CD4-positive, alpha-beta T cell treated with Interleukin-4 for 4 hours (primary cell): ENCODE data around the gene FAM153A.
"Not testable (repeated sequence)": the region's sequence is repeated elsewhere in the genome, so short reads cannot be mapped to it uniquely, and the experiment has no call there.

ENCODE experiments used
- DNase-seq: peaks from one replicate; pipeline ENCODE4 v3.0.0-alpha.2; 2020

Gene FAM153A

DNA sequence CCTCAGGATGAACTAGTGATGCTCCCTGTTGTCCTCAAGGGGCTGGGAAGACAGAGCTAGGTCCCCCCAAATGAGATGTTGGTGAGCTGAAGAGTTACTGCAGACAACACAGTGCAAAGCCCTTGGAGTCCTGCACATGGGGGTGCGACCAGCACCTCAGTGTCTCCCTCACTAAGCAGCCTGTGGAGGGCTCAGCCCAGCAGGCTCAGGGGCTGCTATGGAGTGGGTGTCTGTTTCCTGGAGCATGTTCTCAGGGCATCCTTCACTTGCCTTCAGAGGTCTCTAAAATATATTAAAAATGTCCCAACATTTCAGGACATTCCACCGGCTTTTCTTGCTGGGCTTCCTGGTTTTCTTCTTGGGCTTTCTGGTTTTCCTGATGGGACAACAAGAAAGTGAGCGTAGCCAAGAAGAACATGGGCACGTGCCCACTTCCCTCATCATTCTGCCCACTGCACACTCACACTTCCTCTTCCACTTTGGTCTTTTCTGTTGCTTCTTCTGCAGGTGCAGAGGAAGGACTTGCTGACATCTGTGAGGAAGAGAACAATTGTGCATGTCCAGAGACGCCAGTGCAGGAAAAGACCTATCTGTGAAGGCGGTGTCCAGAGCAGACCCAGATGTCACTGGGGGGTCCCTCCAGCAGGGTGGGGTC lies 58.7 kb downstream of the FAM153A start:
- not testable (repeated sequence) for DNase-seq

DNA sequence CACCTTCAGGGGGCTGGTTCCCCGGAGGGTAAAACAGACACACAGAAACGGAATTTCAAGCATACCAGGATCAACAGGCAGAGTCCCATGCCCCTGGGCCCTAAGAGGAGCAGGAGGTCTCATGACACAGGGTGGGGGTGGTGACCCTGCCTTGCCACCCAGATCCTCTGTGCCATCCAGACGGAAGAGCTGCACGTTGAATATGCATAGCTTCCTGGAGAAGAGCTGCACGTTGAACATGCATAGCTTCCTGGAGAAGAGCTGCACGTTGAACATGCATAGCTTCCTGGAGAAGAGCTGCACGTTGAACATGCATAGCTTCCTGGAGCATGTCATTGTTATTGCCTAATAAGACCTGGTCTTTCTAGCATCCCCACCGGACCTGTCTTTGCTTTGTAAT lies 59.9 kb downstream of the FAM153A start:
- not testable (repeated sequence) for DNase-seq

DNA sequence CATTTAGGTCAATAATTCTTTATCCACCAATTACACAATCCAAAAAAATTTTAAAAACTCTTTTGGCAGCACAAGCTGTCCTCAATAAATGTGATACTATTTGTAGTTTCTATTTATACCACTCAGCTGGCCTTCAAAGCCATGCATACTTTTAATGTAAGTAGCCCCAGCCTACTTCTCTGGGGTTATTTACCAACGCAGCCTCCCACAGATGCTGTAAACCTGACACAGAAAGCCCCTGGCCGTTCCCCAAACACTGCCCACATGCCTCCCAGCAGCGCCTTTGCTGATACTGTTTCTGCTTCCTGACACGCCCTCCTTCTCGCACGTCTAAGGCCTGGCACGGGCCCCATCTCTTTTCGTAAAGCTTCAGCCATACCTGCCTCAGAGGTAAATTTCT lies 62.7 kb downstream of the FAM153A start:
- not testable (repeated sequence) for DNase-seq

DNA sequence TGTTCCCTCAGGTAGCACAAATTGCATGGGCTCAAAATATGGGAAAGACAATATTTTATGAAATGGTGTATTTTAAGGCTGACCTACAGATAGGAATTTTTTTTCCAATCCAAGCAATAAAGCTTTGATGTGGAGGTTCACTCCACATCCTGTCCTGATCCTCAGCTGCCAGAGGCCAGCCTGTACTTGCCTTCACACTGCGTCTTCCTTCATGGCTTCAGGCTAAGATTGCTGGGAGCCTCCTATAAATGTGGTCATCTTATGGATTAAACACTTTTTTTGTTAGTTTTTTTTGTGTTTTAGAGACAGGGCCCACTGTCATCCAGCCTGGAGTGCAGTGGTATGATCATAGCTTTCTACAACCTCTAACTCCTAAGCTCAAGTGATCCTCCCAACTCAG lies 67.3 kb downstream of the FAM153A start:
- not testable (repeated sequence) for DNase-seq

DNA sequence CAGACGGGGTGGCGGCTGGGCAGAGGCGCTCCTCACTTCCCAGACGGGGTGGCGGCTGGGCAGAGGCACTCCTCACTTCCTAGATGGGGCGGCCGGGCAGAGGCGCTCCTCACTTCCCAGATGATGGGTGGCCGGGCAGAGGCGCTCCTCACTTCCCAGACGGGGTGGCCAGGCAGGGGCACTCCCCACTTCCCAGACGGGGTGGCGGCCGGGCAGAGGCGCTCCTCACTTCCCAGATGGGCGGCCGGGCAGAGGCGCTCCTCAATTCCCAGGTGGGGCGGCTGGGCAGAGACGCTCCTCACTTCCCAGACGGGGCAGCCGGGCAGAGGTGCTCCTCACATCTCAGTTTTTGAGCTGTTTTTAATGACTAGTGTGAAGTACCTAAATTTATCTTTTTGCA lies 86.6 kb downstream of the FAM153A start:
- not testable (repeated sequence) for DNase-seq

DNA sequence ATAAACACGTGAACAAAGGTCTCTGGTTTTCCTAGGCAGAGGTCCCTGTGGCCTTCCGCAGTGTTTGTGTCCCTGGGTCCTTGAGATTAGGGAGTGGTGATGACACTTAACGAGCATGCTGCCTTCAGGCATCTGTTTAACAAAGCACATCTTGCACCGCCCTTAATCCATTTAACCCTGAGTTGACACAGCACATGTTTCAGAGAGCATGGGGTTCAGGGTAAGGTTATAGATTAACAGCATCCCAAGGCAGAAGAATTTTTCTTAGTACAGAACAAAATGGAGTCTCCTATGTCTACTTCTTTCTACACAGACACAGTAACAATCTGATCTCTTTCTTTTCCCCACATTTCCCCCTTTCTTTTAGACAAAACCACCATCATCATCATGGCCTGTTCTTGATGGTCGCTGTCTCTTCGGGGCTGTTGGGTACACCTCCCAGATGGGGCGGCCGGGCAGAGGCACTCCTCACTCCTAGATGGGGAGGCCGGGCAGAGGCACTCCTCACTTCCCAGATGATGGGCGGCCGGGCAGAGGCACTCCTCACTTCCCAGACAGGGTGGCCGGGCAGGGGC lies 87.3 kb downstream of the FAM153A start:
- not testable (repeated sequence) for DNase-seq

DNA sequence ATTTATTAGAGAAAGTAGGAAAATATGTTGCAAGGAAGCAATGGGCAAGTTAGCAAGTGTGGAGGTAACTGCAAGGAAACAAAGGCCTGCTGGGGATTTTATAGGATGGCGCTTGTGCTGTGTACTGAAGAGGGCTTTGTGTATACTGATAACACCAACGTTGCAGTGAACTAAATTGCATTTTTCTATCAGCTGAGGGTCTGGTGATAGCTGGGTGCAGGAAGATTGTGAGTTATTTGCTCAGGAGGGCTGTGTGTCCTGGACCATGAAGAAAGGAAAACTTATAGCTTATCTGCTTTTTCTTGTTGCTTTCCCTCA lies 88.2 kb downstream of the FAM153A start:
- DNase-seq: not testable (repeated sequence)

DNA sequence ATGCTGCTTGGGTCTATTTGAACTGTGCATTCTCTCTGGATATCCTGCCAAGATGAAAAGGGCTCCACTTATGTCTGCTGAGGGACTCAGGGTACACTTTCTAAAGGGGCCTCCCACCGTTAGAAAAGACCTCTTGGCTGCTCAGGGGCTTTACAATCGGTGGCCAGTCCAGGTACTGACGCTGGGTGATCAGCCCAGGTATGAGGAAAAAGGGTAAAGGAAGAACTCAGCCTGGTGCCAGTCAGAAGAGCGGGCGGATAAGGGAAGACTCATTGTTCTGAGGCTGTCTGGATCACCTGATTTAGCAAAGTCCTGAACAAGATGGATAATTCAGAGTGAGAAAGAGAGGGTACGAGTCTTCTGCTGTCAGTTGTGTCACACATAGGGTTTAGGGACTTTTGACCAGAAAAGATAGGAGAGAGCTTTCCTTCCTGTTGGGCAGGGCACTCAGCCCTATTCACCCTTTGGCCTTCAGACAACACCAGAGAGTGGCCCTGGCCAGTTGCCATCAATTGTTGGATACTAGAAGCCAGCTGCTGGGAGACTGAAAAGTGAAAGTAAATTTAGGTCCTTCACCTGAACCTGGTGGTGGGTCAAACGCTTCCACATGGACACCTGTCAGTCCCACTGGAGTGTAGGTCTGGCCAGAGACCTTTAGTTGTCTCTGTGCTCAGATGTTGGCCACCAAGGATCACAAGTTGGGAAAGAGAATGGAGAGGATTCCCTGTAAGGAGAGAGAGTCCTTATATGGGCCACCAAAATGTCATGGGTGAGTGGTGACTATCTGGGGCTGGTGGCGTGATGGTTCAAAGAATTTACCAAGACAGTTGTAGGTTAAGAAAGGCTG lies 88.8 kb downstream of the FAM153A start:
- DNase-seq: not testable (repeated sequence)

DNA sequence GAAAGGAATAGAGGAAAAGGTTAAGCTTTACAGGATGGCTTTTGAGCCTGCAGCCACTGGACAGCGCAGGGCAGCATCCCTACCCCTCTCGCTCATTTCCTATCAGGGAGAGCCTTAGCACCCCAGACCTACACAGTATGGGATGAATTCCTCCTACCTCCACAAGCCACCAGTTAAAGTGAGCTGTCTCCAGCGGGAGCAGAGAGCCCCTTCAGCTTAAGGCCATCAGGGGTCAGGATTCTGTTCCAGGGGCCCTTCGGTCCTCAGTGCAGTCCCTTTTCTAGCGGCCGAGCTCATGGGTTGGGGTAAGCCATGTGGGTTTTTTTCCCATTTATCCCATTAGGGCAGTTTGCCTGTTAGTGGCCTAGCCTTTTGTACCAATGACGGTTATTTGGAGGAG lies 89.7 kb downstream of the FAM153A start:
- not testable (repeated sequence) for DNase-seq

DNA sequence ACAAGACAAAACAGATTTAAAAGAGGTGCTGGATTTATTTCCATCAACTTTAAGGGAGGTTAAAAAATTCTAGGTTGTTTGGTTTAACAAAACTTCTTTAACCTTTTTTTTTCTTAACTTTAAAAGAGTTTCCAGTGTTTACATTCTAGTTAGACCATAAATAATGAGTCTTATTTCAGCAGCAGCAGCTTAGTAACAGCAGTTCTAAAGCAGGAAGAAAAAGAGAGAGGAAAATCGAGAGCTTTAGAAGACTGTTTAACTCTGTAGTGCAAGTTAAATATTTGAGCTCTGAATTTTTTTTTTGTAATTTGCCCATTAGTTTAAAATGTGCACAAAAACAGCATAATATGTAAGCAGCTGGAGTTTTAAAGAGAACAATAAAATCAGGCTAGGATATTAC lies 90.2 kb downstream of the FAM153A start:
- not testable (repeated sequence) for DNase-seq

DNA sequence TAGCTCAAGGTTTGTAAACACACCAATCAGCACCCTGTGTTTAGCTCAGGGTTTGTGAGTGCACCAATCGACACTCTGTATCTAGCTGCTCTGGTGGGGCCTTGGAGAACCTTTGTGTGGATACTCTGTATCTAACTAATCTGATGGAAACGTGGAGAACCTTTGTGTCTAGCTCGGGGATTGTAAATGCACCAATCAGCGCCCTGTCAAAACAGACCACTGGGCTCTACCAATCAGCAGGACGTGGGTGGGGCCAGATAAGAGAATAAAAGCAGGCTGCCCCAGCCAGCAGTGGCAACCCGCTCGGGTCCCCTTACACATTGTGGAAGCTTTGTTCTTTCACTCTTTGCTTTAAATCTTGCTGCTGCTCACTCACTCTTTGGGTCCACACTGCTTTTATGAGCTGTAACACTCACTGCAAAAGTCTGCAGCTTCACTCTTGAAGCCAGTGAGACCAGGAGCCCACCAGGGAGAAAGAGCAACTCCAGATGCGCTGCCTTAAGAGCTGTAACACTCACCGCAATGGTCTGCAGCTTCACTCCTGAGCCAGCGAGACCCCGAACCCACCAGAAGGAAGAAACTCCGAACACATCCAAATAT lies 93.6 kb downstream of the FAM153A start:
- not testable (repeated sequence) for DNase-seq

DNA sequence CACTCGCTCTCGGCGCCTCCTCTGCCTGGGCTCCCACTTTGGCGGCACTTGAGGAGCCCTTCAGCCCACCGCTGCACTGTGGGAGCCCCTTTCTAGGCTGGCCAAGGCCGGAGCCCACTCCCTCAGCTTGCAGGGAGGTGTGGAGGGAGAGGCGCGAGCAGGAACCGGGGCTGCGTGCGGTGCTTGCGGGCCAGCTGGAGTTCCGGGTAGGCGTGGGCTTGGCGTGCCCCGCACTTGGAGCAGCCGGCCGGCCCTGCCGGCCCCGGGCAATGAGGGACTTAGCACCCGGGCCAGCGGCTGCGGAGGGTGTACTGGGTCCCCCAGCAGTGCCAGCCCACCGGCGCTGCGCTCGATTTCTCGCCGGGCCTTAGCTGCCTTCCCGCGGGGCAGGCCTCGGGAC lies 94.6 kb downstream of the FAM153A start:
- DNase-seq: not testable (repeated sequence)

DNA sequence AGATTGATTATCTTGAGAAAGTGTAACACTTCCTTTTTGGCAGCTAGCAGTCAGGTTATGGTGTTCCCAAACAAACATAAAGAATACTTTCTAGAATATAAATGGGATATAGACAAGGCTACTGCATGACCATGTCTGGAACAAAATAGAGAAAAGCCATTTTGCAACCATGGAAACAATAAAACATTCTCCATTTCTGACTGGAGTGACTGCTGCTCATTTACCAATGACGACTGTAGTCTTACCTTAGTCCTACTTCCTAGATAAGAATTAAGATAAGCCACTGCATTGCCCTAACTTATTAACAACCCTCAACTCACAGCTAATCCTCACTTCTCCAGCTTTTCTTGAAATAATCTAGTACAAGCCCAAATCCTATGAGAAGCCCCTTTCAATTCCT lies 100.8 kb downstream of the FAM153A start:
- DNase-seq: not testable (repeated sequence)
